ENCODE results near the gene VOPP1.
A peak's percentile ranks its signal among the peaks of the same experiment; 100 is the strongest.
"Not testable (repeated sequence)": the region's sequence is repeated elsewhere in the genome, so short reads cannot be mapped to it uniquely, and the experiment has no call there.

Gene VOPP1

DNA sequence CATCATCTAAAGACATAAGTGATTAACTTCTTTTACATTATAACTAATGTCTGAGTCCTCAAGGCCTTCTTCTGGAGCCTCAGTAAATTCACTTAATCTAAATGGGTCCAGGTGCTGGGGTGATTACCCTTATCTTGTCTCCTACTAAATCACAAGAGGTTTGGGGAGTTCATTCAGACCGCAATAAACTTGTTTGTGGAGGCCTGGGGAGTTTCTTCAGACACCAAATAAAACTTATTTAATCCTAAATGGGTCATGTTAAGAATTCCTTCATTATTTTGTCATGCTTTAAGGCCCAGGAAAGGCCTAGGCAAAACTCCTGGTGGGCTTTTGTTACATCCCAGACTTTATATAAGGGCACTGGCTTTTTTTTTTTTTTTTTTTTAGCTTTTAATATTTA lies 62.1 kb downstream of the VOPP1 start:
- not testable (repeated sequence) for DNase-seq (ENCODE audit: low read depth)

GRCh38 chr7:55509322-55509721 lies 63.0 kb downstream of the VOPP1 start:
- no peak for DNase-seq (ENCODE audit: low read depth)

DNA sequence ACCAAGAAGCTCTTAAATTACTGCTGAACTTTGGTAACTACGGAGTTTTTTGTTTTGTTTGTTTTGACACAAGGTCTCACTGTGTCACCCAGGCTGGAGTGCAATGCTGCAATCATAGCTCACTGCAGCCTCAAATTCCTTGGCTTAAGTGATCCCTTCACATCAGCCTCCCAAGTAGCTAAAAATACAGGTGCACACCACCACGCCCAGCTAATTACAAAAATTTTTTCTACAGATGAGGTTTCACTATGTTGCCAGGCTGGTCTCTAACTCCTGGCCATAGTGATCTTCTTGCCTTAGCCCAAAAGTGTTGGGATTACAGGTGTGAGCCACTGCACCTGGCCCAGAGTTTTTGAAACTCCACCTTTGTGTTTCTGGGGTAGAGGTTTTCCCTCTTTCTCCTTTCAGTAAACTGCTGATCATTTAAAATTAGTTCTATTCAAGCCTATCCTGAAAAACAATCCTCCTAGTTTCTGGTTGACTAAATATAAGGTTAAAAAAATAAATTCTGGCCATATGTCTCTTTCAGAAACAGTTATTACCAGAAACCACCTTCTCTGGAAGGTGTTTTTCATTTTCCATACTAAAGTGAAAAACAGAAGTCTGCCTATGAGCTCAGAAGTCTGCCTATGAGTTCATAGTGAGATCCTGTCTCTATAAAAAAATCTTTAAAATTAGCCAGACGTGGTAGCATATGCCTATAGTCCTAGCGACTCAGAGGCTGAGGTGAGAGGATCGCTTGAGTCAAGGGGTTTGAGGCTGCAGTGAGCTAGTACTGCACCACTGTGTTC lies 63.9 kb downstream of the VOPP1 start:
- DNase-seq (ENCODE audit: low read depth) = peak; percentile 27

- no peak for DNase-seq (ENCODE audit: low read depth)
Observed at GRCh38 chr7:55507743-55508142, 64.6 kb downstream of the VOPP1 start.

DNA sequence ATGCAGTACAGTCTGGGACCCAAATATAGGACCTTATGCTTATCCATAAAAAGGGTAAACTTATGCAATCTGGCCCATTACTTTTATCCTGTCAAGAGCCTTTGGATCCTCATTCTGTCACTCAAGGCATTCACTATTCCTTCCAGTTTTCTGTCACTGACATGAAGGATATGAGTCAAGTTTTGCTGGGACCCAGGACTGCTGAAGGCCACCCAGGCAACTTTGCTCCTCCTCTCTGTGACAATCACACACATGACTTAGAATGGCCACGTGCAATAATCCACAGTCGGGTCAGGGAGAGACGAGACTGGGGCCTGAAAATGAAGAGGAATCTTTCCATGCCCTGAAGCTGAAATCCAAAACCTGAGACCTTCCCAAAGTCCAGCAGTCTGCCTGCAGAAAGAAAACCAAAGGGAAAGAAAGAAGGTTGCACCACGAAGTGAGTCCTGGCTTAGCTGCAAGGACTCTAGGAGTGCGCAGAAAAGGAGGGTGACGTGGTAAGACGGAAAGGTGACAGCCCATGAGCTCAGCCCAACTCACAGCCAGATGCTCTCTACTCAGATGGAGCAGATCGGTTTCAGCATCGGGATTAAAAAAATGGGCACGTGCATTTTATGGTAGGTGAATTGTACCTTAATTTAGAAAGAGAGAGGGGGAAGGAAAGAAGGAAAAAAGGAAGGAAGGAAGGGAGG lies 67.2 kb downstream of the VOPP1 start:
- DNase-seq (ENCODE audit: low read depth) = no peak

DNA sequence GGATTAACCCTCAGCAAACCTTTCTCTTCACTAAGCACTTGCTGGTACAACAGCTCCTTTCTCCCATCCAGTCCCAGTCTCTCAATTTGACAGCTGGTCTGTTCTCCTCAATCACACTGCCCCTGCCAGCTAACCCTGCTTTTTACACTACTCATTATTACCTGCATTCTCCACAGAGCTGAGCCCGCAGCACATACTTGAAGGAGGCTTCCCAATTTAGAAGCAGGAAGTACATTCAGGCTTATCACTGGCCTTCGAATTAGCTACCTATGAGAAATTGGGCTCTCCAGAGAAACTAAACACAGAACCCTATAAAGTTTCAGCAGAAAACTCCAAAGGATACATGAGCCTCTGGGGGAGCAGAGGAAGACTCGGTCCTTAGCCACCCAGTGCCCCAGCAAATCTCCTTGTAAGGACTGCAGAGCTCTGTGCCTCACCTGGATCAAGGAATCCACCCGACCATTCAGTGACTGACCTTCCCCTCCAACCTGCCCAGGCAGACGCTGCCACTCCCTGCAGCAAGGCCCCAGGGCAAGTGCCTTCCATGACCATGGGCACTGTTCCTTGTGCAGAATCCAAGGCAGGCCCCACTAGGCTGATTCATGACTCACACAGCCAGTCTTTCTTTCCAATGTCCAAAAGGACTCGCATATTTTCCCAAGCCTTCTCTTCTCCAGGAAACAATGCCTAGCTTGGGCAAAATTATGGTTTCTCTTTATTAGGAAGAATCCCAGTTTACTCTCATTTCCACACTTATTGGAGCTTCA lies 68.0 kb downstream of the VOPP1 start:
- DNase-seq (ENCODE audit: low read depth) = no peak

DNA sequence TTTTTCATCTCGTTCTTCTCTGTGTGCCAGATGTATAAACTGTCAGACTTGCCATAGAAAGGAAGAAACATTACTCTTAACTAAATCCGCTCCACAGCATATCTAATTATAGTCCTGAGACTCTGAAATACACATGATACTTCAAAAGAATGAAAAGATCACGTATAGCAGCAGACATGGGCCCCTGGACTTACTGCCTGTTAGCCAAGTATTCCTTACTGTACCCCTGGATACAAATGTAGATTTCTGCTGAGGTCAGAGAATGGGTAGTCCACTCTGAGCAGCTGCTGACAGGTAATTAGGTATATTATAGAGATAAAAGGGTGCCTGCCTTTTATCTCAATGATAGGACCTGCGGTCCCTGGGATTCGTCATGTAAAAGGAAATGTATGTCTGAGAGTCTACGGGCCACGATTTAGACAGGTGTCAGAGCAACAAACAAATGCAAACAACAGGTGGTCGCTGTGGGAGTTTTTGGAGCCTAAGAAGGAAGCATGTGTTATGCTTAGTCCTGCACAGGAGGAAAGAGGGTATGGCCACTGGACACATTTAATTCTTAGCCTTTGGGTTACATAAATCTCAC lies 69.4 kb downstream of the VOPP1 start:
- no peak for DNase-seq (ENCODE audit: low read depth)

DNA sequence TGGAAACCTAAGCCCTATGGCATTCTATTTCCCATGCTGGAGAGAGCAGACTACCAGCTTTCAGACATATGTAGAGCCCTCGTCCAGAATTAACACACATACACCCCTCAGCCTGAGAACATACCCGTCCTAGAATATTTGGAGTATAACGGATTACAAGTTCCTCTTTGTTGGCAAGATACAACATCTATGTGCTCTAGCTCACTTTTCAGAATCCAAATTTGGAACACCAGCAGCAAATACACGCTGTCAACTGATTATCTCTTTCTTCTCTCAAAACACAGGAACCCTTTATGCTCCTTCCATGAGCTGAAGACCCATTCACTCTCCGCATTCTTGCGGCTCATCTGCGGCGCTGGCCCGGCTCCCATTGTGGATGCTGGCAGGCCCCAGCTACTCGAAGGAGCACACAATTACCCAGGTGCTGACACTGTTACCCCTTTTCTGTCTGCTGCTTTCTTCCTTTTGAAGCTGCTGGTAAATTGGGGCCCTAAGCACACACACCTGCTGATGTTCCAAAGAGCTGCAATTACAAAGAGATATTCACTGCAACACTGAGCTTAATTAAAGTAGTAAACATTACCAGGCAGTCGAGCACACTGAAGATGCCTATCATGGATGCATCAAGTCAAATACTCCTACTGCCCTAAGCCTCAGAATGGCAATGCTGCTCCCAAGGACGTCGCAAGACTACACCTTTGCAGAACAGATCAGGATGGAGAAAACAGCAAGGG lies 70.0 kb downstream of the VOPP1 start:
- no peak for DNase-seq (ENCODE audit: low read depth)

DNA sequence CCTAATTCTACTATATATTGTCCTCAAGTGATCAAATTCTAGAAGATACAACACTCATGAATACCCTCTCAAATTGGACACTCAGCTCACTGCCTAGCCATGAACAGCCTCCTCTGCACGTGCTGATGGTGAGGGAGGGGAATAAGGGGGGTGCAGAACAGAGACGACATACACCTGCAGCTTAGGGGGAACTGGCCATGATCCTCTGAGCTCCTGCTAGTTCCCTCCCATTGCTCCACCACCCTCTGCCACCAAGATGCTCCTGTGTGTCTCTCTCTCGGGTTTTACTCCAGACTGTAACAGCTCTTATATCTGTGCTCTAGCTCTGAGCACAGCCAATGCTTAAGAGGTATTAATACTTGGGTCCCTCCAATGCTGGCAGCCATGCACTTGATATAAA lies 70.7 kb downstream of the VOPP1 start:
- no peak for DNase-seq (ENCODE audit: low read depth)

DNA sequence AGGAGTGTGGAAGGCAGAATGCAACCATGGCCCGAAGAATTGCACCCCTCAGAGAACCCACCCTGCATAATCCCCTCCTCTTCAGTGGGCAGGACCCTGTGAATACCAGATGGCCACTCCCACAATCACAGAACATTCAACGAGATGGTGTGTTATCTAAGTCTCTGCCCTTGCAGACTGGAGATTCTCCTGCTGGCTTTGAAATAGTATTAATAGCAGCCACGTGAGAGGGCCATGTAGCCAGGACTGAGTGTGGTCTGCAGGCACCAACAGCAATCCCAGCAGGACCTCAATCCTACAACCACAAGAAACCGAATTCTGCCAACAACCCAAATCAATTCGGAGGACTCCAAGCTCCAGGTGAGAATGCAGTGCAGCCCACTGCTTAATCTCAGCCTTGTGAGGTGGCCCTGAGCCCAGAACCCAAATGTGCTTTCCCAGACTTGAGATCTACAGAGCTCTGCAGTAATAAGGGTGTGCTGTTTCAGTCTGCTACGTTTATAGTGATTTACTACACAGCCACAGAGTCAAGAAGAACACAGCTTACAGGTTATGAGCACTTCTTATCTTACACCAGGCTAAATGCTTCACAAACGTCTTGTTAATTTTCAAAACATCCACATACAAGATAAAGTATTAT lies 72.1 kb downstream of the VOPP1 start:
- no peak for DNase-seq (ENCODE audit: low read depth)

DNA sequence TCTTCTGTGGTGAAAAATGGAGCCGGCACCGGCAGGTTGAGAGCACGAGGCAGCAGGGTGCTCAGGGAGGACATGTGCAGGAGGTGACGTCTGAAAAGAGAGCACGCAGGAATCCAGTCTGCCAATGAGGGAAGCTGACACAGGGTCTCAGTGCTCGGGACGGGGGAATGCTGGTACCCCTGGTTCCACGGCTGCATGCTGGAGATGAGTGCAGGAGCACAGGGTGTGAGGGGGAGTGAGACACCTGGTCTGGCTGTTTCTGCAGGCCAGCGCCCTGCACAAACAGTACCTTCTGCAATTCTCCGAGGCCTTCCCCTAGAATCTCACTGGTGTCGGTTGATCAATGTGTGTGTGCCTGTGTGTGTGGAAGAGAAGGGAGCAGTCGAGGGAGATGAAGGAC lies 72.7 kb downstream of the VOPP1 start:
- DNase-seq (ENCODE audit: low read depth) = no peak

DNA sequence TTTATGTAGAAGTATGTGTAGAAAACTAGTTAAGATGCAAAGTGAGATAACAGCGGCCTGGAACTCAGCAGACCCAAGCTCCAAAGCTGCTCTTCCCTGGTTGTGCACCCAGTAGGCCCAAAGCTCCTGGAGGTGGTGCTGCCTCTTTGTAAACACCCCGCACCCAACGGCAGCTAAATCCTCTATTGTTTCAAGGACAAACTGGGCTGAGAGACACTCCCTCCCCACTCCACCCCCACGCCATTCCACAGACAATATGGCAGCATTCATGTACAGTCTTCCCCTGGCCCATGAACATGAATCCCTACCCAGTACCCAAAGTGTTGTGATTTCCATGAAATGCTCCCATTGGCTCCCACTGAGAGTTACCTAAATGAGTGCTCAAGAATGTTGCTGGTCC lies 73.5 kb downstream of the VOPP1 start:
- no peak for DNase-seq (ENCODE audit: low read depth)

- DNase-seq (ENCODE audit: low read depth) = no peak
Observed at GRCh38 chr7:55498142-55498541, 74.2 kb downstream of the VOPP1 start.

- DNase-seq (ENCODE audit: low read depth) = no peak
Observed at GRCh38 chr7:55497521-55497920, 74.8 kb downstream of the VOPP1 start.

- DNase-seq (ENCODE audit: low read depth) = no peak
Observed at GRCh38 chr7:55496906-55497305, 75.4 kb downstream of the VOPP1 start.

- DNase-seq (ENCODE audit: low read depth) = no peak
Observed at GRCh38 chr7:55494951-55495350, 77.4 kb downstream of the VOPP1 start.

DNA sequence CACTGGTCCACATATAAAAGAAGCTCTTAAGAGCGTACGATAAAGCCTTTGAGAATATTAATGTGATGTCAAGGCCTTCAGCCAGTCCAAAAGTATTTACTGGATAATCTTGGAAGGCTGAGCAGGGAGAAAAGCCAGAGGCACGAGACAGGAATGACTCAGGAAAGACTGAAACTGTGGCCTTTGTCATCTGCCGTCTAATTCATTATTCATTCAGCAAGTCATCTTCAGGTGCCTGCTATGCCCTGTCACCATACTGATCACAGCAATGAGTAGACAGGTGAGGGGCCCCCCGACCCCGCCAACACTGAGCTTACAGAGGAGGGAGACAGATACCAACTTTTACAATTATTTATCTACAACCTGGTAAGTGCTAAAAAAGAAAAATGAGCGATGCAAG lies 78.9 kb downstream of the VOPP1 start:
- DNase-seq (ENCODE audit: low read depth) = no peak

- no peak for DNase-seq (ENCODE audit: low read depth)
Observed at GRCh38 chr7:55491346-55491745, 81.0 kb downstream of the VOPP1 start.

DNA sequence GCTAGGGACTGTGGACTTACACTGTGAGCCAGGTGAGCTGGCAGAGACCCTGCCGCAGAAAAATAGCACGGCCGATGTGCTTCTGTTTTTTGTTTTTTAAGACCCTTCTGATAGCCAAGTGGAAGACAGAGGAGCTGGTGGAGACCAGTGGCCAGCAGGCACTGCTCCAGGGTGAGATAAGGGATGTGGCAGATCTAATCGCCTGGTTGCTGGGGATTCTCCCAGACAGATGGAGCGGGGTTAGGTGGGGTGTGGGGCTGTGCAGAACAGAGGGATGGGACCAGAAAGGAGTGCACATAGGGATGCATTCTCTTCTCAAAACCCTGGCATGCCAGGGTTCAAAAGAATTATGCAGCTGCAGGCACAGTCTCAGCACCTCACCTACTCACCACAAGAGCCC lies 82.2 kb downstream of the VOPP1 start:
- no peak for DNase-seq (ENCODE audit: low read depth)

GRCh38 chr7:55489552-55489951 lies 82.8 kb downstream of the VOPP1 start:
- DNase-seq (ENCODE audit: low read depth) = no peak

GRCh38 chr7:55488804-55489340 lies 83.4 kb downstream of the VOPP1 start:
- no peak for DNase-seq (ENCODE audit: low read depth)

All from activated T-cell treated with anti-CD3 and anti-CD28 coated beads for 24 hours (primary cell).